Tibial nerve (tissue), 4 donors: Measurements from ENCODE around the gene MINDY4. TPM values are rescaled to one million over a fixed set of nuclear protein-coding genes. Genes with fewer than 3 reads are reported as not detected.

Source experiments
- DNase-seq, 2 donors: peaks; one replicate each; pipeline ENCODE4 v3.0.0-alpha.2; 2019; ENCODE audit warnings: low spot score in 2 of 2
- H3K27ac ChIP-seq, 4 donors: fragments of 200-600 bp; sonication (generic) in 3 of 4; one replicate each; pipeline ENCODE4 v1.5.1; 2017 to 2019; ENCODE audit warnings: mild to moderate bottlenecking in 1 of 4
- H3K27me3 ChIP-seq, 2 donors: fragments of 200-600 bp; sonication (generic) in 1 of 2; one replicate each; pipeline versions ENCODE4 v1.5.1 to v1.6.0; 2017 to 2019
- H3K36me3 ChIP-seq, 3 donors: fragments of 200-600 bp; sonication (generic); one replicate each; pipeline ENCODE4 v1.5.1; 2018 to 2019
- H3K4me1 ChIP-seq, 4 donors: fragments of 200-600 bp; sonication (generic) in 3 of 4; one replicate each; pipeline ENCODE4 v1.5.1; 2017 to 2019
- H3K4me3 ChIP-seq, 4 donors: fragments of 200-600 bp; sonication (generic) in 3 of 4; one replicate each; pipeline ENCODE4 v1.5.1; 2017 to 2019; ENCODE audit warnings: mild to moderate bottlenecking in 1 of 4, moderate library complexity in 1 of 4
- H3K9me3 ChIP-seq, 4 donors: fragments of 200-600 bp; sonication (generic) in 3 of 4; one replicate each; pipeline ENCODE4 v1.5.1; 2017 to 2019
- EP300 ChIP-seq, 2 donors: sonication (generic); formaldehyde crosslinking; IDR thresholded peaks; one replicate each; pipeline ENCODE4 v1.6.1; 2017; ENCODE audit warnings: antibody characterized with exemption in 2 of 2, mild to moderate bottlenecking in 1 of 2
- POLR2A ChIP-seq, 2 donors: fragments of 450-650 bp; IDR thresholded peaks; one replicate each; pipeline ENCODE4 v1.6.1; 2017; ENCODE audit warnings: antibody characterized with exemption in 2 of 2, mild to moderate bottlenecking in 2 of 2, moderate library complexity in 2 of 2
- WGBS, 2 donors: methylation state at CpG; one replicate each; pipeline ENCODE4 v1.1.5; 2018; 5-methylcytosine and 5-hydroxymethylcytosine counted together
- total RNA-seq, 4 donors: library from RNA; depleted of rRNA; stranded (reverse); fragments of >200 nt; gene quantifications; one replicate each; pipeline ENCODE4 v1.1.0, GENCODE V29; 2016
- TF ChIP-seq, protein P1 (sequence below), 5 experiments: fragments of 200-600 bp in 3 of 5; fragments of 450-650 bp in 2 of 5; sonication (generic) in 3 of 5; IDR thresholded peaks; one replicate each; pipeline ENCODE4 v1.5.1; 2016 to 2019; ENCODE audit warnings: antibody characterized with exemption in 5 of 5, mild to moderate bottlenecking in 3 of 5, moderate library complexity in 2 of 5

MINDY4 gene
- total RNA-seq, 4 donors from 2014 or later, result 17.1 to 21.6 (median 19.9) TPM

DNA sequence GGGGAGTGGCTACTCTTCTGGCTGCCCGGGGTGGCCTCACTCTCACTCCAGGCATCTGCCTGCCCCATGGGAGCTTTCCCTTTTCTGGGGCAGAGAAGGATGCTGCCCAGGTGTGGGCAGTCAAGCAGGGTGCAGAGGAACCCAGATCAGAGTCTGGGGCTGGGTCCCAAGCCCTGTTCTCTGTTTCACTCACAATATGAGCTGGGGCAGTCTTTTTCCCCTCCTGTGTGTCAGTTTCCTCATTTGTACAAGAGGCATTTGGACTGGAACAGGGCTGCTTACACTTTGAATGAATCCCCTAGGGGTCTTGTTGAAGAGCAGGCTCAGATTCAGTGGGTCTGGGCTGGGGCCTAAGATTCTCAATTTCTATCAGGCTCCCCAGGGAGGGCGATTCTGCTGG, 102.0 kb downstream of the MINDY4 start:
- WGBS, 2 donors, result 76 to 82% methylated on average over 2 of the region's 2 CpGs
- Histone ChIP-seq H3K36me3 (peaks cover 0 to 51% (median 0%) of the 10 kb centered on the region in 3 donors), H3K9me3 (peaks cover 0 to 7% (median 0%) of the 10 kb centered on the region in 4 donors), H3K4me1 (peaks cover 0 to 14% (median 0%) of the 10 kb centered on the region in 4 donors), H3K27me3 (no peaks in the 10 kb centered on the region), H3K27ac (no peak overlapping the region), H3K4me3 (no peak overlapping the region)
- TF ChIP-seq EP300 (IDR thresholded peaks at IDR 0.05), result no peak
- no peak for TF ChIP-seq POLR2A (IDR thresholded peaks at IDR 0.05)
- TF ChIP-seq, protein P1, sequence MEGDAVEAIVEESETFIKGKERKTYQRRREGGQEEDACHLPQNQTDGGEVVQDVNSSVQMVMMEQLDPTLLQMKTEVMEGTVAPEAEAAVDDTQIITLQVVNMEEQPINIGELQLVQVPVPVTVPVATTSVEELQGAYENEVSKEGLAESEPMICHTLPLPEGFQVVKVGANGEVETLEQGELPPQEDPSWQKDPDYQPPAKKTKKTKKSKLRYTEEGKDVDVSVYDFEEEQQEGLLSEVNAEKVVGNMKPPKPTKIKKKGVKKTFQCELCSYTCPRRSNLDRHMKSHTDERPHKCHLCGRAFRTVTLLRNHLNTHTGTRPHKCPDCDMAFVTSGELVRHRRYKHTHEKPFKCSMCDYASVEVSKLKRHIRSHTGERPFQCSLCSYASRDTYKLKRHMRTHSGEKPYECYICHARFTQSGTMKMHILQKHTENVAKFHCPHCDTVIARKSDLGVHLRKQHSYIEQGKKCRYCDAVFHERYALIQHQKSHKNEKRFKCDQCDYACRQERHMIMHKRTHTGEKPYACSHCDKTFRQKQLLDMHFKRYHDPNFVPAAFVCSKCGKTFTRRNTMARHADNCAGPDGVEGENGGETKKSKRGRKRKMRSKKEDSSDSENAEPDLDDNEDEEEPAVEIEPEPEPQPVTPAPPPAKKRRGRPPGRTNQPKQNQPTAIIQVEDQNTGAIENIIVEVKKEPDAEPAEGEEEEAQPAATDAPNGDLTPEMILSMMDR (IDR thresholded peaks at IDR 0.05), result no peak
- DNase-seq, result no peak

DNA sequence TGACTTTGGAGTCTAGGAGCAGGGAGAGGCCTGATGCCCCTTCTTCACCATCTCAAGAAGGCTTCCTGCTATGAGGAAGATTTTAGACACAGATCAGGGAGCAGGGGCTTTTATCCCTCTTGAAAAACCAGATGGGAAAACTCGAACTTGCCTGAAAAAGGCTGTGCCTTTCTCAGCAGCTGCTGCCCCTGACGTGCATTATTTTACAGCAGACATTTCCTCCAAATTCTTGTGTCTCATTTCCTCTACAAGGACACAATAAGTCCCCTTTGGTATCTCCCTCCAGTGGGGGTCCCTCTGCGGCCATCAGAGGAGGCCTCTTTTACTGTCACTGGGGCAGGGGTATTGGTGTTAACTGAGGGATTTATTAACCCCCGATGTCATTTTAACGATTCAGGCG, 102.4 kb downstream of the MINDY4 start:
- H3K9me3 ChIP-seq, result peaks cover 0 to 7% (median 0%) of the 10 kb centered on the region in 4 donors
- no peak for DNase-seq
- H3K4me1 ChIP-seq, result peaks cover 0 to 13% (median 0%) of the 10 kb centered on the region in 4 donors
- H3K27me3 ChIP-seq, result no peaks in the 10 kb centered on the region
- H3K4me3 ChIP-seq, result no peak overlapping the region
- TF ChIP-seq POLR2A (IDR thresholded peaks at IDR 0.05) (no peak), EP300 (IDR thresholded peaks at IDR 0.05) (no peak)
- TF ChIP-seq, protein P1 (IDR thresholded peaks at IDR 0.05), result no peak
- H3K36me3 ChIP-seq, result peaks cover 0 to 51% (median 0%) of the 10 kb centered on the region in 3 donors
- H3K27ac ChIP-seq, result no peak overlapping the region
- WGBS, 2 donors, result 62 to 64% methylated on average over 6 of the region's 6 CpGs

DNA sequence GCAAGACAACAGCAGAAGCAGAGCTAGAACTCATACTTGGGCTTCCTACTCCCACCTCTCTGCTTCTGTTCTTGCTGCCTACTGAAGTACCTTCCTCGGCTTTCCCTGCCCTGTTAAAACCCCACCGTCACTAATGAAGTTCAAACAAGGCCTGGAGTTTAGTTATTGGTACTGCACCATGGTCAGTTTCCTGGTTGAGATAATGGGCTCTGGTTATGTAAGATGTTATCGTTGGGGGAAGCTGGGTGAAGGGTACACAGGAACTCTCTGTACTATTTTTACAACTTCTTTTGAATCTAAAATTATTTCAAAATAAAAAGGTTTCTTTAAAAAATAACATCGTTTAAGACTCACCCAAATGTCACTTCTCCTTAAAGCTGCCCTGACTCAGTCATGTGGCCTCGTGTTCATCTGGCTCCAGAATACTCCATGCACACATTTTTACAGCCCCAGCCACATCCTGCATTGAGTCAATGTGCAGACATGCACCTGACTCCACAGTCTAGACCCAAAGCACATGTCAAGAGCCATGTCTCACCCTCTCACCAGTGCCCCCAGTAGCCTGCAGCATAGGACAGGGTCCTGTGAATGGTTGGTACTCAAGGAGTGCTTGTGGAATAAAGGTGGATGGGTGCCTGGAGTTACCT, 103.6 kb downstream of the MINDY4 start:
- DNase-seq, result no peak
- Histone ChIP-seq H3K36me3 (peaks cover 0 to 51% (median 0%) of the 10 kb centered on the region in 3 donors), H3K4me1 (peaks cover 0 to 25% (median 0%) of the 10 kb centered on the region in 4 donors), H3K27me3 (no peaks in the 10 kb centered on the region), H3K9me3 (peaks cover 0 to 7% (median 0%) of the 10 kb centered on the region in 4 donors), H3K27ac (no peak overlapping the region), H3K4me3 (no peak overlapping the region)
- TF ChIP-seq, protein P1 (IDR thresholded peaks at IDR 0.05), result no peak
- TF ChIP-seq POLR2A (IDR thresholded peaks at IDR 0.05), result no peak
- no peak for TF ChIP-seq EP300 (IDR thresholded peaks at IDR 0.05)
- 89% methylated on average over 5 of the region's 5 CpGs for WGBS, 2 donors

DNA sequence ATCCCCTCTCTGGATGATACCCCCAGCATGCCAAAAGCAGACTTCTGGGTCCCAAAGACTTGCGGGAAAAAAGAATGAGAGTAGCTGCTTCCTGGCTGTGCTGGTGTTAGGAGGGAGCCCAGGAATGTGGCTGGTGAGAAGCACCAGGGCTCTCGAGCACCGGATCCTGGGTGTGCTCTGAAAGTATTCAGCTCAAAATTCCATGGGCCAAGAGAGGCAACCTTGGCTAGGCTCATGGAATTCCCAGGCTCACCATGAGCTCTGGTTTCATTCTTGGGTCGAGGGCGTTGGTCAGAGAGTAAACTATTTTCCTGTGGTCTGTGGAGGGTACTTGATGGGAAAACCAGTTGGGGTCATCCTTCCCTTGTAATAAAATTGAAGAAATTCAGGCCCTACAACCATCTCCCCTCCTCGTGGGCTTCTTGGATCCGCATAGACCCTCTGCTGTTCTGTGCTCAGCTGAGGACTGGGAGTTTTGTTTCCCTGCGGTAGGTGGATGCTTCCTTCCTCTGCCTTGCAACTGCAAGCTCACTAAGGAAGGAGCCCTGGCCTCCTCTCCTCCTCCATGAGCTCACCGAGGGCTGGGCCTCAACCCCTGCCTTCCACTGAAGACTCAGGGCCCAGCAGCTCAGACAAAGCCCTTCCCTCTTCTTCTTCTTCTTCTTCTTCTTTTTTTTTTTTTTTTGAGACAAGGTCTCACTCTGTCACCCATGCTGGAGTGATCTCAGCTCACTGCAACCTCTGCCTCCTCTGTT, 106.0 kb downstream of the MINDY4 start:
- H3K4me1 ChIP-seq, result peaks cover 0 to 40% (median 2%) of the 10 kb centered on the region in 4 donors

More for the DNA sequence above, 106.0 kb downstream of the MINDY4 start:
- peaks cover 0 to 7% (median 0%) of the 10 kb centered on the region in 4 donors for H3K9me3 ChIP-seq
- TF ChIP-seq POLR2A (IDR thresholded peaks at IDR 0.05), result no peak
- no peak for TF ChIP-seq EP300 (IDR thresholded peaks at IDR 0.05)
- TF ChIP-seq, protein P1 (IDR thresholded peaks at IDR 0.05), result no peak
- 62 to 65% methylated on average over 9 of the region's 9 CpGs for WGBS, 2 donors
- peaks cover 0 to 42% (median 0%) of the 10 kb centered on the region in 3 donors for H3K36me3 ChIP-seq
- no peaks in the 10 kb centered on the region for H3K27me3 ChIP-seq
- no peak overlapping the region for H3K4me3 ChIP-seq
- no peak for DNase-seq
- H3K27ac ChIP-seq, result peak overlapping the region in 2 of 4 donors; percentile 44 to 59
